ENCODE data around the gene CNMD.

DNA sequence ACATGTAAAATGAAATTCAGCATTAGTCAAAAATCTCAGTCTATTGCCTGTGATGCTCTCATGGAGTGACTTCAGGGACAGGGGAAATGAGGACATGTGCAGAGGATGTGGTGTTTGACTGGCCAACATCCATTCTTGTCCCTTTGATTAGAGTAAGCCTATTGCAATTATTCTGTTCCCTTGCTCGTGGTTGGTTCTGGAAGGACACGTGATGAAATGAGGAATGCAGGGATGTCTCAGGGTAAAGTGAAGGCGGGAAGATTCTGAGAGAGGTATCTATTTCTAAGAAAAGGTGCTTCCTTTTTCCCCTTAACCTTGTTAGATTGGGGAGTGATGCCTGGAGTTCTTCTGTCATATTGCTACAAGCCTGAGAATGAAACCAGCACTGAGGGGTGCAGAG is 37.1 kb upstream of the CNMD start:
- TF ChIP-seq, protein P1, sequence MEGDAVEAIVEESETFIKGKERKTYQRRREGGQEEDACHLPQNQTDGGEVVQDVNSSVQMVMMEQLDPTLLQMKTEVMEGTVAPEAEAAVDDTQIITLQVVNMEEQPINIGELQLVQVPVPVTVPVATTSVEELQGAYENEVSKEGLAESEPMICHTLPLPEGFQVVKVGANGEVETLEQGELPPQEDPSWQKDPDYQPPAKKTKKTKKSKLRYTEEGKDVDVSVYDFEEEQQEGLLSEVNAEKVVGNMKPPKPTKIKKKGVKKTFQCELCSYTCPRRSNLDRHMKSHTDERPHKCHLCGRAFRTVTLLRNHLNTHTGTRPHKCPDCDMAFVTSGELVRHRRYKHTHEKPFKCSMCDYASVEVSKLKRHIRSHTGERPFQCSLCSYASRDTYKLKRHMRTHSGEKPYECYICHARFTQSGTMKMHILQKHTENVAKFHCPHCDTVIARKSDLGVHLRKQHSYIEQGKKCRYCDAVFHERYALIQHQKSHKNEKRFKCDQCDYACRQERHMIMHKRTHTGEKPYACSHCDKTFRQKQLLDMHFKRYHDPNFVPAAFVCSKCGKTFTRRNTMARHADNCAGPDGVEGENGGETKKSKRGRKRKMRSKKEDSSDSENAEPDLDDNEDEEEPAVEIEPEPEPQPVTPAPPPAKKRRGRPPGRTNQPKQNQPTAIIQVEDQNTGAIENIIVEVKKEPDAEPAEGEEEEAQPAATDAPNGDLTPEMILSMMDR (conservative IDR thresholded peaks at IDR 0.05; ENCODE audit: low read length), result no peak
- no peak for TF ChIP-seq EZH2phosphoT487 (IDR thresholded peaks at IDR 0.05; ENCODE audit: borderline replicate concordance, low read depth, low read length)
